Right hindlimb (tissue), 1 donor: ENCODE measurements around the gene TGDS.

Experiments
- DNase-seq: peaks from one replicate; pipeline ENCODE4 v3.0.0-alpha.2; 2018

TGDS gene

GRCh38 chr13:94599877-94600276, 3.9 kb upstream of the TGDS start:
- DNase-seq: no peak

DNA sequence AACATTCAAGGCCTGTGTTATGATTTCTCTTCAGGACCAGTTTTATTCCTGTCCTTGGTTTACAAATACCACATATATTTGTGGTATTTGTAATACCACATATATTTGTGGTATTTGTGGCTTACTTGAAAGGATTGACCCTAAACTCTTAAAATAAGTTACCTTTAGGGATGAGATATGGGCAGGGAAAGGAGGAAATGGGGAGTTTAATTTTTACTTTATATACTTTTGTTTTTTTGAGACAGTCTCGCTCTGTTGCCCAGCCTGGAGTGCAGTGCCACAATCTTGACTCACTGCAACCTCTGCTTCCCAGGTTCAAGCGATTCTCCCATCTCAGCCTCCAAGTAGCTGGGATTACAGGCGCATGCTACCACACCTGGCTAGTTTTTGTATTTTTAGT, 2.3 kb upstream of the TGDS start:
- DNase-seq: no peak

DNA sequence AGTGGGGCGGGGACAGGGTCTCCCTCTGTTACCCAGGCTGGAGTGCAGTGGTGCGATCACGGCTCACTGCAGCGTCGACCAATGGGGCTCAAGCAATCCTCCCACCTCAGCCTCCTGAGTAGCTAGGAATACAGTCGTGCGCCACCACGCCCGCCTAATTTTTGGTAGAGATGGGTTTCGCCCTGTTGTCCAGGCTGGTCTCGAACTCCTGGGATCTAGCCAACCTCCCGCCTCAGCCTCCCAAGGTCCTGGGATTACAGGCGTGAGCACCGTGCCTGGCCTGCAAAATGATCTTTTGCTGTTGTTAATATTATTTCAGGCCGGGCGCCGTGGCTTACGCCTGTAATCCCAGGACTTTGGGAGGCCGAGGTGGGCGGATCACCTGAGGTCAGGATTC, 621 bp upstream of the TGDS start:
- DNase-seq: no peak

DNA sequence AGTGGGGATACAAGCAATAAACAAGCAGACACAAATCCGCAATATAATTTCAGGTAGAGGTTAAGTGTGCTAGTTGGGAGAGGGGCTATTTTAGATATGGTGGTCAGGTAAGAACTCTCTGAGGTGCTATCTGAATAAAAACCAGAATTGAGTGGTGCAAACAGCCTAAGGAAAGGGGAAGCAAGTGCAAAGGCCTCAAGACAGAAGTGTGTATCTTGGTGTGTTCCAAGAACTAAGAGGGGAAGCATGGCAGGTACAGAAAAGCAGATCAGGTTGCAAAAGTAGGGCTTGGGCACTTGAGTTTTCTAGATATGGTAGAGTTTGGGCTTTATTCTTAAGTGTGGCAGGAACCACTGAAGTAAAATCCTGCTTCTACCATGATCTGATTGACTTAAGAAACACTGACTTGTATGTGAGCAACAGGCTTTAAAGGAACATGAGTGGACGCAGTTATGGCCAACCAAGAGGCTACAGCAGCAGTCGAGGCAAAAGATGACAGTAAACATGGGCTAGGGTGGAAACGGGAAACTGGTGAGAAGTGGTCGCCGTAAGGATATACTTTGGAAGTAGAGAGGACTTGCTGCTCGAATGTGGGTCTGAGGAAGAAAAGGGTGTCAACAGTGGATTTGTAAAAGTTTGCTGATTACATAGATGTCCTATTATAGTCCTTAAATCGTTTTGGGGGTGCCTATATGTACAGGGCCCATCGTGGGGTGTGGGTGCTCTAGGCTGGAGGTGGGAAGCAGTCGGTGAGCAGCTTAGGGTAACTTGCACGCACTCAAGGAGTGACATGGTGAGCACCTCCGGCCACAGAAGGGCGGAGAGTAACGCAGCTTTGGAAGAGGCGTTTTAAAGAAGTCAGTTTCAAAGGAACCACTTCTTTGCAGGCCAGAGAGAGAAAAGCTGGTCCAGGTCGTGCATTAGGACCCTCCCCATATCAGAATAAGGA, 677 bp downstream of the TGDS start:
- DNase-seq: peak; percentile 31

DNA sequence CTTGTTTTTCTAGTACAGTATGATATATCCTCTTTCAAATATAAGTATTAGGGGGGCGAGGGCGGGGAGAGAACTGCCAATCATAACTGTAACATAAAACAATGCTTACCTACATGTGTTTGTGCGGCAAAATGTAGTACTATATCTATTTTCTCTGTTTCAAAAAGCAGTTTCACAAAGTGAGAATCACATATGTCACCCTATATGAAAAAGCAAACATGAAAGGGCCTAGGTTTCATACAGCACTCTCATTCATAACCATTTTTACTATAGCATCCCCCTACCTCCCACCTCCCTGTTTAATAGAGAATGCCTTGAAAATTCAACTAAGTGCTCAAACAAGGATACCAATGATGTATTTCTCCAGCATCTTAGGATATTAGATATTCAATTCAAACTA, 5.2 kb downstream of the TGDS start:
- DNase-seq: no peak

DNA sequence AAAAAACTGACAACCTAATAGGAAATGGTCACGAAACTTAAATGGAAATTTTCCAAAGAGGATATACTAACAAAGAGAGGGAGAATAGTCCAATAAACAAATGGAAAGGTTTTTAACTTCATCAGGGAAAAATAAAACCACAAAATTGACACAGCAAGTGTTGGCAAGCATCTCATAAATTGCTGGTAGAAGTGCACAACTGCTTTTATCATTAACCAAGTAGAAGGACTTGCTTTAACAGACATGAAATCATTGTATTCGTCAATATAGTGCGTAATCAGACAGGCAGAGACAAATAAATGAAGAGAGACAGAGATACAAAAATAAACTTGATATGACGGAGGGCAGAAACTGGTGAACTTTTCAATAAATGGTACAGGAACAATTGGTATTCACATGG, 7.4 kb downstream of the TGDS start:
- no peak for DNase-seq

DNA sequence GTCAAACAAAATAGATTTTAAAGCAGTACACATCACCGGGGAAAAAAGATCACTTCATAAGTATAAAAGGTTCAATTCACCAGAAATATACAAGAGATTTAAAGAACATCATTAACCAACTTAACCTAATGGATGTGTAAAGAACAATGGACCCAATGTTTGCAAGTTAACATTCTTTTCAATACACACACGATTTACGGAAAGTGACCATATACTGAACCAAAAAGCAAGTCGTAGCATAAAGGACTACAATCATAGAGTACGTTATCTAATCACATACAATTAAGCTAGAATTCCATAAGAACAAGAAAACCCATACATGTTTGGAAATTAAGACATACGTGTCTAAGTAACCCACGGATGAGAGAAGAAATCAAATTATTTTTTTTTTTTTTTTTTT, 9.6 kb downstream of the TGDS start:
- no peak for DNase-seq

DNA sequence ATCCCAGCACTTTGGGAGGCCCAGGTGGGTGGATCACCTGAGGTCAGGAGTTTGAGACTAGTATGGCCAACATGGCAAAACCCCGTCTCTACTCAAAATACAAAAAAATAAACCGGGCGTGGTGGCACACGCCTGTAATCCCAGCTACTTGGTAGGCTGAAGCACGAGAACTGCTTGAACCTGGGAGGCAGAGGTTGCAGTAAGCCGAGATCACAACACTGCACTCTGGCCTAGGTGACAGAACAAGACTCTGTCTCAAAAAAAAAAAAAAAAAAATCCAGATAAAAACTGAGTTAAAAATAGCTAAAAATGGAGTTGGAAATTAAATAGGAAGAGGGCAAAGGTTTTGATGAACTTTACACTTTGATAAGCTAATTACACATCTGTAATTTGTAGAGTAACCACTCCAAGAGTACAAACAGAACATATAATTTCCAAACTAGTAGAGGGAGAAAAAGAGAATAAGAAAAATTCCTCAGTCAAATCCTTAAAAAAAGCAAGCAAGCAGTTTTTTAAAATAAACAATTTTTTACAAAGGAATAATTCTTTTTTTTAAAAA, 10.3 kb downstream of the TGDS start:
- DNase-seq: no peak

DNA sequence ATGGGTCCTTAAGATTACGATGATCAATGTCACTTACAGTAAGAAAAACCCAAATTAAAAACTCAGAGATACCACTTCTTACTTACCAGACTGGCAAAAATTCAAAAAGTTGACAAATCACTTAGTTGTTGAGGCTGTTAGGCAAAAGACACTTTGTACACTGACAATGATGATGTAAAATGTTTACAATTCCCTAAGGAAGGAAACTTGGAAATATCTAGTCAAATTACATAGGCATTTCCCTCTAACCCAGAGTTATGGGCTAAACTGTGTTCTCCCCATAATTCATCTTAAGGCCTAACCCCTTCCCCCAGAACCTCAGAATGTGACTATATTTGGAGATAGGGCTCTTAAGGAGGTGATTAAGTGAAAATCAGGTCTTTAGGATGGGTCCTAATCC, 12.0 kb downstream of the TGDS start:
- no peak for DNase-seq

DNA sequence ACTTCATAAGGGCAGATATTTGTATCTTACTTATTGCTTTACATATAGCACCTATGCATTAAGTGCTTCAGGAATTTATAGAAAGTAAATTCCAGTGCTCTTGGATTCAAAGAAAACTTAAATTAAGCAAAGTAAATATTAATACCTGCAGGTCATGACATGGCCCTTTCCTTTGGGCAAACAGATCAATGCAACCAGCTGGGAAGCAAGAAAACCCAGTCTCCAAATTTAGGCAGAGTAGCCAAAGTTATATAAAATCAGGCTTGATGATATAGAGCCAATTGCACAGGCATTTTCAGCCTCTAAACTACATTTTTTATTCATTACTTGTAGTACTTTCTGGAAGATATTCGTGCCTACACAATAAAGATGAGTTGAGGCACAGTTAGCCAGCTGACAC, 16.9 kb downstream of the TGDS start:
- no peak for DNase-seq

GRCh38 chr13:94569615-94570014, 26.3 kb downstream of the TGDS start:
- DNase-seq: no peak

DNA sequence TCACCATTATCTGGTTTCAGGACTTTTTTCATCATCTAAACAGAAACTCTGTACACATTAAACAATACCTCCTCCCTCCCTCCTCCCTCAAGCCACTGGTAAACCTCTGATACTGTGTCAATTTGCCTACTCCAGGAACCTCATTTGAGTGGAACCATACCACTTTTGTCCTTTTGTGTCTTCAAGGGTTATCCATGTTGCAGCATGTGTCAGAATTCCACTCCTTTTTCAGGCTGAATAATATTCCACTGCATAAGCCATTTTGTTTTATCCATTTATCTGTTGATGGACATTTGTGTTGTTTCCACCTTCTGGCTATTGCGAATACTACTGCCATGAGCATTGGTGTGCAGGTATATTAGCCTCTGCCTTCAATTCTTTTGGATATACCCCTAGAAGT, 27.5 kb downstream of the TGDS start:
- DNase-seq: no peak

DNA sequence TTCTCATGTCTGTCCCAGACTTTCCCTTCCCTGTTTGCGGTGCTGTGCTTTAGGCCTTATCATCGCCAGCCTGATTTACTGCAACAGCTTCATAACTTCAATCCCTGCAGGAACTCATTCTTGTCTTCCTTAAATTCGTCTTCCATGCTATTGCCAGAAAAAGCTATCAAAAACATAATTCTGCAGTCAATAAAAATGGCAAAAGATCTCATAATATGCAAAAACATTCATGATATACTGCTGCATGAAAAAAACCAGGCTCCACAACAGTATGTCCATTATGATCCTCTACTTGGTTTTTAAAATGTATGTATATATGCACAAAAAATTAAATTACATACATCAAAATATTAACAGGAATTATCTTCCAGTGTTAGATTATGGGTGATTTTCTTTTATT, 28.4 kb downstream of the TGDS start:
- DNase-seq: no peak

GRCh38 chr13:94561126-94561525, 34.8 kb downstream of the TGDS start:
- no peak for DNase-seq

DNA sequence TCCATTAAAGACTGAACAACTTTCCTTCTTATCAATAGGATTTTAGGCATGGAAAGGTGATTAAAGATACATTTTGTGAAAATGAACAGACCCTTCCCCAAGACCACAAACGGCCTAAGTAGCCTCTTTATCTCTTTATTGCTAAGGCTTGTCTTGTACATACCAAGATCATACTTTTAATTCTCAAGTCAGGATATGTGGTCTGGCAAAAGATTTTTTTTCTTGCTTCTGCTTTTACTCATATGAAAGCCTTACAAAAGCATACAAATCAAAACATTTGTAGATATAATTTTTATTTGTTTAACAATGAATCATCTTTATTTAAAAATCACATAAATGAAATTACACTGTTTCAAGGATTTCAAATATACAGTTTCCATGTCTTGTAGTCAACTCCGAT, 35.8 kb downstream of the TGDS start:
- no peak for DNase-seq

GRCh38 chr13:94559222-94559795, 36.6 kb downstream of the TGDS start:
- no peak for DNase-seq

GRCh38 chr13:94558716-94559115, 37.2 kb downstream of the TGDS start:
- DNase-seq: no peak

DNA sequence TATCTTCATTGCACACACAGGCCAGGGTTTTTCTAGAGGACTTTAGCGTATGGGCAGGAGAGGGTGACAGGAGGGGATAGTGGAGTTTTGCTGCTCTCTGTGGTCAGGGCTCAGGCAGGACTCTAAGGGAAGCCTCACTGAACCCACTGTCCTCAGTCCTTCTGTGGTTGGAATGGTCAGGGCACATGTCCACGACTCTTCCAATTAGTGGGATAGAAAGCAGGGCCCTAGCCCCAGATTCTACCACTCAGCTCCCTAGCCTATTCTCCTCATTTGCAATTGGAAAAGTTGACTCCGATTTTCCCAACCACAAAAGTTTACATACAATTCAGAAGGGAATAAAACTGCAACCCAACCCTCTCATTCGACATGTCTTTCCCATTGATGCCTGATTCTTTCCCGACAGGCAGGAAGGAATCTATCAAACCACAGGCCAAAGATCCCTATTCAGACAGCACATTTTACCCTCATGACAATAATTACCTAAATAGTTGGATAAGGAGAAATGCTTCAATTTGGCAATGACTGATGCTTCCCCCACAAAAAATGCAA, 38.2 kb downstream of the TGDS start:
- peak; percentile 38 for DNase-seq

DNA sequence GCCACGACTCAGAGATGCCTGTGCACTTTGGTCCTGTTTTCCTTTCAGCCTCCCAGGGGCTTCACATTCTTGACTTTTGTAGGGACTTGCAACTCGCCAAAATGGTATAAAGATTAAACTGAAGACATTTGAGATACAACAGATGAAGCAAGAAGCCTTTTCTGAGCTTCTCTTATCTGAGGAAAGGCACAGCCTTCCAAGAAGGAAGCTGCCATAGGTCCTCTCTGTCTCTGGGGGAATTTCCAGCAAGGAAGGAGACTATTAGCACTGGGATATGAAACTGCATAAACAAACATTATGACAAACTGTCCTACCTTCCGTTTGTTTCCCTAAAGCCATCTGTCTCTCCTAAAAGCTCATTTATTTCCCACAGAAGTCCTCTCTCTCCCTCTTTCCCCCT, 39.3 kb downstream of the TGDS start:
- DNase-seq: no peak

DNA sequence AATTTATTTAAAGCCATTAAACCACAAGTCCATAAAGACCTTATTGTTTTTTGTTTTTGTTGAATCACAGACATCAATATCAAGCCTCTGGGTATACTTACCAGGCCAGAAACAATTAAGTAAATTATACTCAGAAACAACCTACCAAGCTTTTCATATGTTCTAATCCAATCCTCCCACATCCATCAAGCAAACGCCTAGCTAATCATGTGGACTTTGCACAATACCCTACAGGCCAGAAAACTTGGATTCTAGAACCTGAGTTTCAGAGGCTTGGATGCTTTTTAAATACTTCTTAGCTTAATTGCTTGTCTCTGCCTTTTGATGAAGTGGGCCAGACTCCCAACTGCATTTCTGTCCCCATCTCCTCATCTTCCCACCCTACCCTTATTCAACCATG, 39.9 kb downstream of the TGDS start:
- DNase-seq: no peak

DNA sequence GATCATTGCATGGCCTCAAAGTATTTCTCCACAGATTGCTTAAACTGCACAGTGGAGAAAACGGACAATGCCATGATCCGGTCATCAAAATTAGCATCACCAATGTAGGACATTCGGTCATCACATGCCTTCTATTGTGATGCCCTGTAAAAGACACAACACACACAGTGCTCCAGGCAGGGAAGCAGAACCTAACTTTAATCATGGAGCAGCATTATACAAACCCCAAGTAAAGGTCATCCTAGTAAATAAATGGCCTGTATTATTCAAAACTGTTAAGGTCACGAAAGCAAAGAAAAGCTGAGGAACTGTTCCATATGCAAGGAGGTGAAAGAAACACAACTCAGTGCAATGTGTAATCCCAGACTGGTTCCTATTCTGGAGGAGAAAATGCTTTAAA, 42.2 kb downstream of the TGDS start:
- no peak for DNase-seq

GRCh38 chr13:94552095-94552494, 43.9 kb downstream of the TGDS start:
- DNase-seq: no peak

GRCh38 chr13:94550062-94550738, 45.8 kb downstream of the TGDS start:
- DNase-seq: no peak
